GM21529 (cell line): Measurements from ENCODE around the gene SPA17.

ENCODE experiments used
- ATAC-seq: cut with Tn5 transposase; IDR thresholded peaks from one replicate; pipeline ENCODE4 v1.9.1; 2021; ENCODE audit not compliant: unreplicated experiment

SPA17 gene

DNA sequence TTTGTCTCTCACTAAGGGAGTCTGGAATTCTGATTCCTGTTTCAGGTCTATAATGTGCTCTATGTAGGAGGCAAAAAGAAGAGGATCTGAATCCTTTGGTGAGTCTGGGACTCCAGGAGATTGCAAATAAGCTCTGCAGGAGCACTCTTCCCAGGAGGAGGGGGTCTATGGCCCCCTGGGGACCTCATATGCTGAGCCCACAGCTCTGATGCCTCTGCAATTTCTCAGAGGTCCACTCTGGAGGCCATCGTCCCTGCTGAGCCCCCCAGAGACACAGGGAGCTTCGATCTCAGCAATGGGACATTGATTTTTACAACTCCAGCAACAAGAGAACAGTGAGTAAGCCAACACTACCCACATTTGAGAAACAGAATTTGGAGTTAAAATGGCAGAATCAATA is 45.8 kb downstream of the SPA17 start:
- ATAC-seq = no peak

DNA sequence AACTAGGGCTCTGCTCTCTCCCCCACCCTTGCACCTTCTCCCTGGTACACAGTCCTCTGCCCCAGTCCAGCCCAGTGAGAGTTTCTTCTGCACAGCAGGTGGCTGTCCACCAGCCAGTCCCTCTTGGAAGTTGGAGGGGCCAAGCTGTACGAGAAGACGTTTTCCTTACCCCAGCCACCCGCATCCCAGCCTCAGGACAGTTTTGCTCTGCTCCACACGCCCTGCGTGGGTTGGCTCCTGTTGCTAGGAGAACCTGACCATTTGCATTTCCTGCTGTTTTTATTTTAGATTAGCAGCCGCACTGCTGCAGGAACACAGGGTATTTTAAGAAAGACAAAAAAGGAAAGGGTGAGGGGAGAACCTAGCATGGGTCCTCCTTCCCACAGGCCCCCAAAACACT is 48.5 kb downstream of the SPA17 start:
- ATAC-seq = no peak

DNA sequence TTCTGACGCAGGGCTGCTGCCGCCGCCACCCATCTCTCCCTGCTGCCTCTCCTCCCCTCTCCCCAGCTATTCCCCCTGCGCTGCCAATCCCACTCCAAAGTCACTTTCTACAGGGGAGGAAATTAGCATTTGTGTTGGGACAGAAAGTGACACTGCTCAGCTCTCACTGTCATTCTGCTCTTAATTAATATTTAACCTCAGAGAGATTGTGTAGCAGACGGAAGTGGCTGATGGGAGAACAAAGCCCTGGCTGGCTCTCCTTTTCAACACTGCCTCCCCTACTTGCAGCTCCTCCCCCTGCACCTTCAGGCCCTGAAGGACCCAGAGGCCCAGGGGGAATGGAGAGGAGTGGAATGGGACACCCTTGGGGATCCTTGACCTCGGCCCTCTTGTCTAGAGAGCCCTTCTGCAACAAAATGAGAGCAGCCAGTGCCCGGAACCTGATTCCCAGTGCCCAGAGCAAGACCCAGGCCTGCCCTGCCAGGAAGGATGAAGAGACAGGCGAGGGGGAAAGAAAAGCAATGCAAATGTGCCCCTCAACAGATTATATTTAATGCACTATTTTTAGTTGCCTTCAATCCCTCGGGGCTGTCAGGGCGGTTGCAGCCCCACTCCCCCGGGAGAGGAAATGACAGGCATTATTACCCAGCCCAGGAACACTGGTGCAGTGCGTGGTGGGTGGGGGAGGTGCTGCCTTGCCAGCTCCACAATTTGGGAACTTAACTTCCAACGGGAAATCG is 51.4 kb downstream of the SPA17 start:
- ATAC-seq = peak; percentile 95

DNA sequence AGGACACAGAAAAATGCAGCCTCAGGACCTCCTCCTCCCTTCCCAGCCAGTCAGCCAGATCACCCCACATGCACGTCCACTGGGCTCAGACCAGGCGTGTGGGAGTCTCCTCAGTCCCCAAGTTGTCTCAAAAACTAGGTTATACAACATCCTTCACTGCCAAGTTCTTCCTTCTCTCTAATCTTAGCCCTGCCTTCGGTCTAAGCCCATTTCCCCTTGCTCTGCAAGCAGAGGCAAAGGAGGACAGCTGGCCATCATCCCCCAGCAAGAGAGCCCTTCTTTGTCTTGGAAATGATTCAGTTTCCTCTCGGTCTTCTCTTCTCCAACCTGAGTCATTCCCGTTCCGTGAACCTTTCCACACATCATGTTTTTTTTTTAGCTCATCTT is 52.0 kb downstream of the SPA17 start:
- ATAC-seq = peak; percentile 1

DNA sequence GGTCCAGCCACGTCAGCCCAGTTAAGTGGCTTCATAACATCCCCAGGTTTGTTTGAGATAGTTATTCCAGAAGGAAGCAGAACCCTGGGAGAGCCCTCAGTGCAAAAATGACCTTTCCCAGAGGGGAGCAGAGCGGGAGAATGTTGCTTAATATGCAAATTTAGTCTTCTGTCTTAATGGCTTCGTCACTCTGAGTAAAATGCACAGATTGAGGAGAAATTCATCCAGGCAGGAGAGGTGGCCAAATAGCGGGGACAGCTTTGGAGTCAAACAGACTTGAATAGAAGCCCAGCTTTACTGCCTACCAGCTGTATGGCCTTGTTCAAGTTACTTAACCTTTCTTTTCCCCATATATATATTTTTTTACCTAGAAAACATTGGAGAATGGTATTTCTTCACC is 53.8 kb downstream of the SPA17 start:
- no peak for ATAC-seq

DNA sequence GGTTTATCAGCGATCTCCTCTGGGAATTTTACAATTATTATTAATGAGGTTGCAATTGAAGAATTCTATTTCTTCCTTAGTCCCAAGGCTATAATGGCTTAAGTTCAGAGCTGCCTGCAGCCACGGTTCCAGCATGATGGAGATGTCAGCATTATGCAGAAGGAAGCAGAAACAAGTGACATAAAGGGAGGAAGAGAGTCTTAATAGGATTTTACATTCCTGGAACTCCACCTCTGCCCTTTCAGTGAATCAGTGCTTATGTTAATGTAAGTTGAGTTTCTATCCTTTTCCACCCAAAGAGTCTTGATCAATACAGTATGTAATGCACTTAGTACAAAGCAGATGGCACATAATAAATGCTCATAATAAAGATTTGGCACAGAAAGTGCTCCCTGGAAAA is 54.4 kb downstream of the SPA17 start:
- ATAC-seq = no peak

DNA sequence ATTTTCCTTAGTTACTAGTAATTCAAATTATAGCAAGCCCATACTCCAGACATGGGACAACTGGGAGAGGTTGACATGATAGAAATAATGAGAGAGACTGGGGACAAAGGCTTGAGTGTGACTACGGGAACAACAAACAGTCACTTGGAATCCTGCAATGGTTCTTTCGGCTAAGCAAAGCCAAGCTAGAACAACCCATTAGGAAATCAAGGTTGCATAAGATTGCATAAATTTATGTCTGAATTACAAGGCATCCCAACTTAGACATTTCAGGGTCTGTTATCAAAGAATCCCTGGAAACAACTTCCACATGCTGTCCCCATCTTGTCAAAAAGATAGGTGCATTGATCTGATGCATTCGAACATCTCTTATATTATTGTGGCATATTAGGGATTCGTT is 55.9 kb downstream of the SPA17 start:
- no peak for ATAC-seq

DNA sequence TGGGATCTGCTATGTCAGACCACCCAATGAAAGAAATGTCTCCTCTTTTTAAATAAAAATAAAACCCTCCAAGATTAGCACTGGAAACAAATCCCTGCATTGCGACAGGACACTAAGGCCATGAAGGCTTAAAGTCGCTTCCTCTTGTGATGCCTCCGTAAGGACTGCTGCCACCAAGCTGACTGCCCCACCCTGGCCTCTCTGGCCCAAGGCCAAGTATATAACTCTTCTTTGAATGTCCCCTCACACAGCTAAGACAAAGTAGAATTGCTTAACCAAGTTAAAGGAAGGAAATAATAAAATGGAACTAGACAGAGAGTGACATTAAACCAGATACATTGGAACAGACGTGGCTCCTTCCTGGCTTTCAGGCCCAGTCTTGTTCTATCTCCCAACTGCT is 58.5 kb downstream of the SPA17 start:
- no peak for ATAC-seq

DNA sequence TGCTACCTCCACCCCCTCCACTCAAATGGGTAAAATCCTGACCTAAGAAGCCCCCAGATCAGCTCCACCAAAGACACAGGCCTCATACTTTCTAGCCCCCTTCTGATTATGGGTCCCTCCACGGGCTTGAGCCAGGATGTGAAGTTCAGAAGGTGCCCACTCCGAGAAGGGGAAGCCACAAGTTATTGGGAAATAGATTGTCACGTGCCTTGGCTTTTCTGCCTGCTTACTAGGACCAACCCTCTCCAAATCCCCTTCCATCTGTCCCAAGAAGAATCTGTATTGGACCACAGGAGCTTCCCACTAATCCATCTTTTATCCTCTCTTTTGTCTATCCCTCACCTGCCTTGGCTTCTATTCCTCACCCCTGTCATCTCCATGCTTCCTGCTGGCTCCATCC is 63.0 kb downstream of the SPA17 start:
- ATAC-seq = no peak

DNA sequence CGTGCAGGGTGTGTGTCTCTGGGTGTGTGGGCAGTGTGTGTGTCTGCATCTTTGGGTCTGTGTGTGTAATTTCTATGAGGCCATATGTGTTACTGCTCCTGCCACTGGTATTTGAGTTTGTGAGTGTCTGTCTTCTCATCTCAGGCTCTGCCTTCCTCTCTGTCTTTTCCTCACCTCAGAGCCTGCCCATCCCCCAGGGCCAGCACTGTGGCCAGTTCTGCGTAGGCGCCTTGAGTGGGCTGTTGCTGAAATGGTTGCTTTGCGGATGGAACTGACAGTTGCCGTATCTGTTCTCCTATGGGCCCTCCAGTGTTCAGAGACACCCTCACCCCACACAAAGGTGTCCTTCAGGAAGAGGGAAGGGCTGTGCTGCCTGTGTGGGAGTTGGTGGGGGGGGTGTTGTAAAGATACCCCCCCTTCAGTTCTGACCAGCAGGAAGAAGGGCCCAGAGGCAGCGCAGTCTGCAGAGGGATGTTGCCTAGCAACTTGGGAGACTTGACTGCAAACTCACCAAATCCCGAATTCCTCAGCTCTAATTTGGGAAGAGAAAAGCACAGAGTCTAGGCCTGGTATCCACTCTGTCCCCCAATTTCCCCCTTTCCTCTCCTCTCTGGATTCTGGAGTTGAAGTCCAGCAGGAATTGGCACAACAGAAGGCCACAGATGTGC is 64.1 kb downstream of the SPA17 start:
- ATAC-seq = no peak

DNA sequence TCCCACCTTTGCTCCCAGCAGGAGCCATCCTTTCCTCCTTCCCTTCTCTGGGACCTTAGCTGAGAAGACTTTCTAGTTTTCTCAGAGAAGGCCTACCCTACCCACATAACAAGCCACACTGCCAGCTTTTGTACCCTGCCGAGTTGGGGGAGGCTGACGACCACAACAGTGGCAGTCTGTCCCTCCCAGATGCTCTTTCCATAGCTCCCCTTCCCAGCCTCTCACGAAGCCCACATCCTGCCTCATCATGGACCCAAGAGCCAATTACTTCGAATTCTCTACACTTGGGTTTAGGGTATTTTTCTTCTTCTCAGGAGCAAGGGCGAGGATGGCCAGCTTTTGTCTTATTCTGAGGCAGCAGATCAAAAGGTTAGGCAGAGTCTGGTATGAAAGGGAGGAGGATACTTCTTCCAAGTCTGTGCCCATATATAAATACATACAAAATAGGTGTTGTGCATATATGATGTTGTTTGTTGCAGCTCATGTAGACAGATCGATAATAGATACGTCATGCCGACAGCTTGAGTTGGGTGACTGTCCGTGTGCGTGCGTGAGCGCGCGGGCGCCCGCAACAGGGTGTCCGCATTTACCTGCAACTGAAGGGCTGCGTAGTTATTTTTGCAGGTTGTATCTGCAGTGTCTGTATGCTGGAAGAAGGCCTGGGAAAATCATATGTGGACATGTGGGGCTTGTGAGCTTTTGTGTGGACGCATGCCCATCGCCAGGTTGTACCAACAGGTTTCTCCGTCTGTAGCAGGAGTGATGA is 65.2 kb downstream of the SPA17 start:
- ATAC-seq = no peak

DNA sequence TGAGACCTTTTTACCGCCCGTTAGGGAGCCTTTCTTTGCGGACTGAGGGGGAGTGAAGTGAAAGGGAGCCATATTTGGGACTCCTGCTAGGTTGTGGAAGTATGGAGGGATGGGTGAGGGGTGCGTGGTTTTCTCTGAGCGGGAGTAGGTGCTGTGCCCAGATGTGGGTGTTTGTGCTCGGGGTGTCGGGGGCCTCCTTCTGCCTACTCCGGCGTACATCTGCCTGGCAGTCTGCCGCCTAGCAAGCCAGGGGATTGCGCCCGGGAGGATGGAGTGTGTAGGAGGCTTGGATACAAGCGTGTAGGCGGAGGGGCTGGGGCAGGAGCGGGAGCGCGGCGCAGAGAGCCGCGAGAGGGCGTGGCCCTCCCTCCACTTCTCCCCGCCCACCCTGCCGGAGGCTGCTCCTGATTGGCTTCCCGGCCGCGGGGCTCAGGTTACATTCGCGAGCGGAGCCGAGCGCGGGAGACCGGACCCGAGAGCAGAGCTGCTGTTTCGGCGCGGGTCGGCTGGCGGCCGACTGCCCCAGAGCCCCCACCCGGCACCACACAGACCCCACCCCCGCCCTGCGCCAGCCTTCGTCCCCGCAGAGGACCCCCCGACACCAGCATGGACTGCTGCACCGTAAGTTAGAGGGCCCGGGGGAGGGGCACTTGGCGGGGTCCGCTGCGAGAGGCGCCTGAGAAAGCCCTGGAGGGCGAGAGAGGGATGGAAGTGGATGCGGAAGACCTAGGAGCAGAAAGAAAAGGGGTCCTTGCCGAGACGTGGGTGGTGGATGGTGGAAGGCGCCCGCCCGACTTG is 66.0 kb downstream of the SPA17 start, which contains the start of gene NRGN:
NRGN (plus strand) TSS at position 464 of the 798 bp plus-strand sequence; CDS start at position 607, 143 bp downstream.
- peak; percentile 98 for ATAC-seq

DNA sequence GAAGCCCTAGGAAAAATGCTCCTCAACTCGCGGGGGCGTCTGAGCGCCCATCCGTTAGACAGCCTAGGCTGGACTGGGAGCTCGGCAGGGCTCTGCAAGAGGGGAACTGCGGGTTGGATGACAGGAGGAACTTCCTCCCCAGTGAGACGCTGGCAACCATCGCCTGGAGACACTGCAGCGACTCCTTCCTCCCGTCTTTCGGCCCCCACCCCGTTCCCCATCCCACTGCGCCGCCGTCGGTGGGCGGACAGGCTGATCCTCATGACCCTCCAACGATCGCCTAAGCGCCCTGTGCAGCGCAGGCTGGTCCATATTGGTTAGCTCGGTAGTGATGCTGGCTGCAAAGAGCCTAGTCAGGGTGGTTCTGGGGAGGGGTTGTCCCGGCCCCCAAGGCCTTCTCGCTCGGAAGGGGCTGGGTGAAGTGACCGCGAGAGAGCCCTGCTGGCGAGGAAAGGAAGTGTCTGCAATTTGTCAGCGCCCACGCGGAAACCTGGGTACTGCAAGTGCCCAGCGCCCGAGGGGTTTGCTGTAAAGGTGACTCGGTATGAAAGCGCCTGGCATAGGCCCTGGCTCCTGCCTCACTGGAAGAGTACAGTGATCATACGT is 66.7 kb downstream of the SPA17 start:
- peak; percentile 39 for ATAC-seq

DNA sequence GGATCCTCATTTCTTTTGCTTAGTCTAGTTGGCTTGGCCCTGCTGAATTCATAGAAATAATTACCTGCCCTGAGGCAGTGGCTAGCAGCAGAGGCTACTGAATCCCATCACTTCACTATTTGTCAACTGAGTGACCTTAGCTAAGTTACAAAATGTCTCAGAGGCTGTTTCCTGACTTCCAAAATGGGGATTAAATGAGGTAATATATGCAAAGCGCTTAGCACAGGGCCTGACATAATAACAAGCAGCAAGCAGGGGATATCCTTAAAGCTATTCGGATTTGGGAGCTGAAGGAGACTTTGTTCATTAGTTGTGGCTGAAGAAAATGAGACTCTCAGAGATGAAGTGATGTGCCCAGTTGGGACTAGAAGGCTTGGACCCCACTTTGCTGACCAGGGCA is 68.9 kb downstream of the SPA17 start:
- ATAC-seq = no peak

DNA sequence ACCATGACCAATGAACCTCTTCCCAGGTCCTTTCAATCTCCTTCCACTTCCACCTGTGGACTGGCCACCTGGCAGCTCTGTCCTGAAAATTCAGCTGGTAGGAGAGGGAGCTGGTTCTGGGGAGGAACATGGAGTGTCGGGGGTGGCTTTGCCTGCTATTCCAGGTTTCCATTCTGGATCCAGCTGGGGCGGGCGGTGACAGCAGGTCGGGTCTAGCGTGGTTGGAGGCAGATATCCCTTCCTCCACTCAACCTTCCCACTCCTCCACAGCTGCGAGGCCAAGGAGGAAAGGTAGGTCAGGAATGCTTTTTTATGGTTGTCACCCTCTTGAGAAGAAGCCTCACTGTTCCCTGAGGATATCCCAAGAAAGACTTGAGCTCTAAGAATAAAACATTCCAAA is 69.3 kb downstream of the SPA17 start:
- no peak for ATAC-seq

DNA sequence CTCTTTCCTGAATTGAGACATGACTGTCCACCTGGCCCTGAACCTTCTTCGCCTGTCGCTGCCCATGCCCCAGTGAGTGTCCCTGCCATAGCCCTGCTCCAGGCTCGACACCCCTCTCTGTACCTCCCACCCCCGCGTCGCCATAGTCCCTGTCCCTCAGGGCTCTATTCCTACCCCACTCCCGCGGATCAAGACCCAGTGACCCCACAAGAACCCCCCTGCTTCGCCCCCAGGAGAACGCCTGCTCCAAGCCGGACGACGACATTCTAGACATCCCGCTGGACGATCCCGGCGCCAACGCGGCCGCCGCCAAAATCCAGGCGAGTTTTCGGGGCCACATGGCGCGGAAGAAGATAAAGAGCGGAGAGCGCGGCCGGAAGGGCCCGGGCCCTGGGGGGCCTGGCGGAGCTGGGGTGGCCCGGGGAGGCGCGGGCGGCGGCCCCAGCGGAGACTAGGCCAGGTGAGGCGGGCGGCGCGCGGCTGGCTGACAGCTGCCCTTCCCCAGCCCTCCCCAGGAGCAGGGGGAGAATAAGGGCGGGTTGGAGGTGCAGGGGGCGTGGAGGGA is 71.6 kb downstream of the SPA17 start:
- no peak for ATAC-seq

DNA sequence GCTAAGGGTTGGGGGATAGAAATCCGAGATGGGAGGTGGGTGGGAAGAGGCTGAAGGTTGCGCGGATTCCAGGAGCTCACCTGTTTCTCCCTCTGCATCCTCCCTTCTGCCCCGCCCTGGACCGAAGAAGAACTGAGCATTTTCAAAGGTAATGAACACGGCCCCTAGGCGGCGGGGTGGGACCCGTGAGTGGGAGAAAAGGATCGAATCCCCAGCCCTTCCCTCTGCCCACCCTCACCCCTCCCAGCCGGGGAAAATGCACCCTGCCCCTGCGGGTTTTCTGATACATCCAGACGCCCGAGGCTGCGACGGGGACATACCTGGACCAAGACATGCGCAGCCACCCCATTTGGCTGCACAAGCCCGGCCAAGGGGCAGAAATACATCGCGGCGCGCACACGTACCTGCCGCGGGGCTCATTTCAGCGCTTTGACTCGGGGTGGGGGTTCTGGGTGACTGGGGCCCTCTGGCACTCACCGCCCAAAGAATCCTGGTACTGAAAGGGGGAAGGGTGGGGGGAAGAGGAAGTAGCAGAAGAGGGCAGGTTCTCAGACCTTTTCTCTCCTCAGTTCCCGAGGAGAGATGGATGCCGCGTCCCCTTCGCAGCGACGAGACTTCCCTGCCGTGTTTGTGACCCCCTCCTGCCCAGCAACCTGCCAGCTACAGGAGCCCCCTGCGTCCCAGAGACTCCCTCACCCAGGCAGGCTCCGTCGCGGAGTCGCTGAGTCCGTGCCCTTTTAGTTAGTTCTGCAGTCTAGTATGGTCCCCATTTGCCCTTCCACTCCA is 72.3 kb downstream of the SPA17 start:
- ATAC-seq = peak; percentile 29

DNA sequence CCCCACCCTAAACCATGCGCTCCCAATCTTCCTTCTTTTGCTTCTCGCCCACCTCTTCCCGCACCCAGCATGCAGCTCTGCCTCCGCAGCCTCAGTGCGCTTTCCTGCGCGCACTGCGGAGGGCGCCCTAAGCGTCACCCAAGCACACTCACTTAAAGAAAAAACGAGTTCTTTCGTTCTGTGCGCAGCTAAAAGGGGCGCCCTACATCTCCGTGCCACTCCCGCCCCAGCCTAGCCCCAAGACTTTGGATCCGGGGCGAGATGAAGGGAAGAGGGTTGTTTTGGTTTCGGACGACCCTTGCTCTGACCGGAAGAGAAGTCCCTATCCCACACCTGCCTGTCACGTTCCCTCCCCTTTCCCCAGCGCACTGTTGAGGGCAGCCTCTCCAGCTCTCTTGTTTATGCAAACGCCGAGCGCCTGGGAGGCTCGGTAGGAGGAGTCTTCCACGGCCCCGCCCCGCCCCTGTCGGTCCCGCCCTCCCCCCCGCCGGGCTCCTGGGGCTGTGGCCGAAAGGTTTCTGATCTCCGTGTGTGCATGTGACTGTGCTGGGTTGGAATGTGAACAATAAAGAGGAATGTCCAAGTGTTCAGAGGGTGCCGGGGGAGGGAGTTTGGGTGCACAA is 73.0 kb downstream of the SPA17 start:
- peak; percentile 93 for ATAC-seq
